B cell (primary cell): ENCODE measurements around the gene WEE1. TPM values are rescaled to one million over a fixed set of nuclear protein-coding genes. Genes with fewer than 3 reads are reported as not detected.

ENCODE experiments used
- ATAC-seq: fragments of 200-7000 bp; cut with Tn5 transposase; one replicate; pipeline ENCODE4 v1.10.0; 2021; ENCODE audit warnings: low read depth, mild to moderate bottlenecking, moderate number of reproducible peaks, moderate library complexity
- CTCF ChIA-PET: fragments of 350-600 bp; sonication (Branson Sonifier 250); formaldehyde crosslinking; loops from one replicate; lab custom pipeline; 2021; ENCODE audit warnings: antibody characterized with exemption, inconsistent platforms; lab: Charles Lee
- POLR2A ChIA-PET: fragments of 350-600 bp; sonication (Branson Sonifier 250); formaldehyde crosslinking; loops from one replicate; lab custom pipeline; 2021; ENCODE audit warnings: antibody characterized with exemption; lab: Charles Lee
- DNase-seq: peaks from one replicate; pipeline ENCODE4 v3.0.0; 2013
- H2AFZ ChIP-seq: 2 replicates; pipeline ENCODE4 v1.6.1; 2012; ENCODE audit warnings: mild to moderate bottlenecking, low read depth, low read length; ENCODE audit not compliant: insufficient read depth, poor library complexity, severe bottlenecking
- H3K27ac ChIP-seq, 2 donors: 1 replicate in 1 of 2; 2 replicates in 1 of 2; pipeline ENCODE4 v1.5.1; 2012 to 2013; ENCODE audit warnings: low read length in 2 of 2, mild to moderate bottlenecking in 2 of 2, moderate library complexity in 1 of 2
- H3K27me3 ChIP-seq, 4 experiments: fragments of 200-600 bp in 1 of 4; sonication (generic) in 1 of 4; replicated peaks in 1 of 4; 1 replicate in 2 of 4; 2 replicates in 2 of 4; pipeline versions ENCODE4 v1.6.1 to v1.7.0; 2013 to 2016; ENCODE audit warnings: low read length in 3 of 4, mild to moderate bottlenecking in 2 of 4, mixed read lengths in 1 of 4, moderate library complexity in 1 of 4; ENCODE audit not compliant: insufficient read depth in 4 of 4, control insufficient read depth in 3 of 4; ENCODE audit errors: control extremely low read depth in 1 of 4
- H3K36me3 ChIP-seq, 2 experiments: replicated peaks in 1 of 2; 1 replicate in 1 of 2; 2 replicates in 1 of 2; pipeline versions ENCODE4 v1.6.1 to v1.7.1; 2013; ENCODE audit warnings: low read length in 1 of 2; ENCODE audit not compliant: insufficient read depth in 2 of 2, control insufficient read depth in 1 of 2; ENCODE audit errors: control extremely low read depth in 1 of 2, extremely low read depth in 1 of 2
- H3K4me1 ChIP-seq, 2 donors: fragments of 200-600 bp in 1 of 2; sonication (generic) in 1 of 2; 1 replicate in 1 of 2; 2 replicates in 1 of 2; pipeline versions ENCODE4 v1.5.1 to v1.6.1; 2013 to 2017; ENCODE audit warnings: low read length in 2 of 2; ENCODE audit not compliant: control insufficient read depth in 2 of 2, insufficient read depth in 2 of 2
- H3K4me2 ChIP-seq: replicated peaks from 2 replicates; pipeline ENCODE3; 2012; ENCODE audit warnings: mild to moderate bottlenecking, low read depth, low read length; ENCODE audit not compliant: poor library complexity, severe bottlenecking
- H3K4me3 ChIP-seq, 5 experiments: fragments of 200-600 bp in 1 of 5; sonication (generic) in 1 of 5; 1 replicate in 3 of 5; 2 replicates in 2 of 5; pipeline versions ENCODE4 v1.5.1 to v1.7.0; 2011 to 2016; ENCODE audit warnings: low read length in 4 of 5, mild to moderate bottlenecking in 4 of 5, low read depth in 2 of 5, control low read depth in 1 of 5, moderate library complexity in 1 of 5; ENCODE audit not compliant: insufficient read depth in 1 of 5; ENCODE audit errors: control extremely low read depth in 1 of 5, extremely low read depth in 1 of 5
- H3K79me2 ChIP-seq: fragments of 200-600 bp; sonication (generic); one replicate; pipeline ENCODE4 v1.6.0; 2016; ENCODE audit warnings: low read length; ENCODE audit not compliant: control insufficient read depth, insufficient read depth
- H3K9ac ChIP-seq: fragments of 200-600 bp; sonication (generic); 2 replicates; pipeline ENCODE4 v1.6.1; 2017; ENCODE audit warnings: mild to moderate bottlenecking, low read length, moderate library complexity
- H3K9me3 ChIP-seq, 3 donors: one replicate each; pipeline versions ENCODE4 v1.6.1 to v1.7.1; 2013; ENCODE audit warnings: low read length in 2 of 3; ENCODE audit not compliant: control insufficient read depth in 2 of 3, insufficient read depth in 1 of 3; ENCODE audit errors: control extremely low read depth in 1 of 3
- H4K20me1 ChIP-seq: 2 replicates; pipeline ENCODE4 v1.6.0; 2012; ENCODE audit warnings: mild to moderate bottlenecking, low read length; ENCODE audit not compliant: insufficient read depth, control insufficient read depth, poor library complexity, severe bottlenecking
- H3K27ac Mint-ChIP-seq: one replicate; pipeline ENCODE4 v1.8.0; 2021; ENCODE audit warnings: mixed read lengths
- H3K27me3 Mint-ChIP-seq: one replicate; pipeline ENCODE4 v1.8.0; 2021; ENCODE audit warnings: mixed read lengths
- H3K4me1 Mint-ChIP-seq: one replicate; pipeline ENCODE4 v1.8.0; 2021; ENCODE audit warnings: mixed read lengths
- H3K4me3 Mint-ChIP-seq: one replicate; pipeline ENCODE4 v1.8.0; 2021; ENCODE audit warnings: mixed read lengths
- H3K9me3 Mint-ChIP-seq: one replicate; pipeline ENCODE4 v1.8.0; 2022; ENCODE audit warnings: mixed read lengths; ENCODE audit not compliant: insufficient read depth
- EZH2 ChIP-seq: IDR thresholded peaks from 2 replicates; pipeline ENCODE4 v1.6.1; 2012; ENCODE audit warnings: borderline replicate concordance, low read depth, mild to moderate bottlenecking, moderate library complexity, low read length; ENCODE audit not compliant: insufficient read depth, poor library complexity, severe bottlenecking
- WGBS: methylation state at CpG from one replicate; pipeline ENCODE4 v1.1.5; 2013; ENCODE audit warnings: missing lambda C conversion rate; ENCODE audit not compliant: insufficient coverage; 5-methylcytosine and 5-hydroxymethylcytosine counted together
- intact Hi-C: fragments of 100-400 bp; cut with micrococcal nuclease; formaldehyde crosslinking; loops from one replicate; pipeline ENCODE4 v1.10.0; 2022
- polyA plus RNA-seq: library from polyadenylated mRNA; depleted of rRNA; stranded (reverse); fragments of >200 nt; gene quantifications from 2 replicates; pipeline ENCODE4 v1.2.3, GENCODE V29; 2012
- total RNA-seq, 2 donors: library from RNA; stranded (reverse); fragments of 120-200 nt in 1 of 2; gene quantifications; 1 replicate in 1 of 2; 2 replicates in 1 of 2; pipeline versions ENCODE4 v1.2.3 to v1.2.4, GENCODE V29; 2013 to 2022
- TF ChIP-seq, protein P1 (sequence below): fragments of 200-600 bp; IDR thresholded peaks from one replicate; pipeline ENCODE4 v1.8.0; 2022; ENCODE audit warnings: antibody characterized with exemption, mild to moderate bottlenecking

WEE1 gene
- total and polyA plus RNA-seq, 2 donors (not counting 1 experiment from before 2014, with no cell fraction given), result 14.7 to 31.3 TPM

DNA sequence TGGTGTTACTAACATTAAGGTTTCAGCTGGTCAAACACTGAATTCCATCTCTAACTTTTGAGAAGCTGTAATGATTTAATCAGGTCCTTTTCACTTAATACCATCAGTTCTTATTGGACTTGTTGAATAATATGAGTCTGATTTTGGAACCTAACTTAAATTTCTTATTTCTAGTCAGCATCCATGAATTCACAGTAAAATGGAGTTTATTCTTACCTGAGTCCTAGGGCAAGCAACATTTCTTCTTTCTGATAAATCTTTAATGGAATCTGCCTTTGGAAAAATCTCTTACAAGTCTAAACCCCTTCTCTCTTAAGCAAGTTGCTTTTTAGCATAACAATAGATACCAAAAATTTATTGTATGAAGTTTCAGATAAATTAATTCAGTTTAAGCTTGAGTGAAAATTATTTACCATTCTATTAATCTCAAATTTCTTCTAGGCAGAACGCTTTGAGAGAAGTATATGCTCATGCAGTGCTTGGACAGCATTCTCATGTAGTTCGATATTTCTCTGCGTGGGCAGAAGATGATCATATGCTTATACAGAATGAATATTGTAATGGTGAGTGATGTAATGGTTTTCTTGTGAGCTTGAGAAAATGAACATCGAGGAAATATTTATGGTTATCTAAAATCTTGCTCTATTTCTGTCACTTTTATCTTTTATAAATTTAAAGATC is 3.4 kb downstream of the WEE1 start:
- ChIA-PET CTCF (interaction anchor here (0.8 to 5.7 kb wide), 15 partner anchors 11 to 500 kb away, joined by 3 to 55 read pairs (median 7); no protein-coding TSS in a partner anchor), POLR2A (interaction anchor here (0.9 to 1.2 kb wide), 3 partner anchors 24 to 98 kb away, joined by 3 to 8 read pairs (median 5); no protein-coding TSS in a partner anchor)
- no peak for TF ChIP-seq EZH2
- TF ChIP-seq, protein P1, sequence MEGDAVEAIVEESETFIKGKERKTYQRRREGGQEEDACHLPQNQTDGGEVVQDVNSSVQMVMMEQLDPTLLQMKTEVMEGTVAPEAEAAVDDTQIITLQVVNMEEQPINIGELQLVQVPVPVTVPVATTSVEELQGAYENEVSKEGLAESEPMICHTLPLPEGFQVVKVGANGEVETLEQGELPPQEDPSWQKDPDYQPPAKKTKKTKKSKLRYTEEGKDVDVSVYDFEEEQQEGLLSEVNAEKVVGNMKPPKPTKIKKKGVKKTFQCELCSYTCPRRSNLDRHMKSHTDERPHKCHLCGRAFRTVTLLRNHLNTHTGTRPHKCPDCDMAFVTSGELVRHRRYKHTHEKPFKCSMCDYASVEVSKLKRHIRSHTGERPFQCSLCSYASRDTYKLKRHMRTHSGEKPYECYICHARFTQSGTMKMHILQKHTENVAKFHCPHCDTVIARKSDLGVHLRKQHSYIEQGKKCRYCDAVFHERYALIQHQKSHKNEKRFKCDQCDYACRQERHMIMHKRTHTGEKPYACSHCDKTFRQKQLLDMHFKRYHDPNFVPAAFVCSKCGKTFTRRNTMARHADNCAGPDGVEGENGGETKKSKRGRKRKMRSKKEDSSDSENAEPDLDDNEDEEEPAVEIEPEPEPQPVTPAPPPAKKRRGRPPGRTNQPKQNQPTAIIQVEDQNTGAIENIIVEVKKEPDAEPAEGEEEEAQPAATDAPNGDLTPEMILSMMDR, result no peak
- no peak overlapping the region for H2AFZ ChIP-seq
- H3K27ac Mint-ChIP-seq, result peak overlapping the region; percentile 68
- H3K79me2 ChIP-seq, result peaks cover 44% of the 10 kb centered on the region
- peak overlapping the region in 3 of 5 experiments; percentile 27 to 92 (median 90) for H3K4me3 ChIP-seq
- intact Hi-C loops, result loop anchor here (5.0 to 10.0 kb wide), 2 partner anchors 160 to 728 kb away; partner anchors contain the start of gene ADM
- H3K4me2 ChIP-seq, result peak overlapping the region; percentile 93
- no peaks in the 10 kb centered on the region for H4K20me1 ChIP-seq
- no peaks in the 10 kb centered on the region for H3K27me3 ChIP-seq
- H3K36me3 ChIP-seq, result peaks cover 4 to 21% of the 10 kb centered on the region in 2 experiments
- no peak for DNase-seq
- H3K4me1 ChIP-seq, result peaks cover 17 to 22% of the 10 kb centered on the region in 2 donors
- no peak for ATAC-seq
- H3K27me3 Mint-ChIP-seq, result no peaks in the 10 kb centered on the region
- no peaks in the 10 kb centered on the region for H3K9me3 Mint-ChIP-seq
- no peaks in the 10 kb centered on the region for H3K9me3 ChIP-seq
- peaks cover 41% of the 10 kb centered on the region for H3K4me1 Mint-ChIP-seq
- H3K9ac ChIP-seq, result peak overlapping the region; percentile 86
- peak overlapping the region; percentile 34 to 67 for H3K27ac ChIP-seq
- H3K4me3 Mint-ChIP-seq, result peak overlapping the region; percentile 97
- WGBS, result 100% methylated on average over 2 of the region's 4 CpGs

DNA sequence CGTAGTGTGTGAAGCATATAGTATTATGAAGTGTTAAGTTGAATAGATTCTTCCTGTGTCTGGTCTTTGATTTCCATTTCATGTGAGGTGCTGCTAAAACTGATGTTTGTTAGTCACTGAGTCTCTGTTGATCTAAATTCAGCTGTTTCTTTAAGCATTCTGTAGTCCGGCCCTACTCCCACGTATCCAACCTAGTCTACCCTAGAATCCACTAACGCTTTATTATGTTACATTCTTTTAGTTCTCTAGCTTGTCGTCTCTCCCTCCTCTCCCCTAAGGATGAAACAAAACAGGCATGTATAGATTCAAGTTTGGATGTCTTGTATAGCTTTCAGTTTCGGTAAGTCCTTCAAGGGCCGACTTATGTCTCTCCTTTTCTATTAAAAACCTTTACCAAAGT is 4.1 kb downstream of the WEE1 start:
- H3K27ac Mint-ChIP-seq, result peak overlapping the region; percentile 80
- H3K36me3 ChIP-seq, result peaks cover 8 to 26% of the 10 kb centered on the region in 2 experiments
- peaks cover 37% of the 10 kb centered on the region for H3K4me1 Mint-ChIP-seq
- H3K4me1 ChIP-seq, result peaks cover 14 to 16% of the 10 kb centered on the region in 2 donors
- no peaks in the 10 kb centered on the region for H3K27me3 ChIP-seq
- WGBS, result no CpG with 5 or more reads among the region's 7 CpGs
- H3K27ac ChIP-seq, result peak overlapping the region; percentile 34 to 67
- peaks cover 44% of the 10 kb centered on the region for H3K79me2 ChIP-seq
- H2AFZ ChIP-seq, result peak overlapping the region; percentile 11
- H3K4me2 ChIP-seq, result peak overlapping the region; percentile 93
- intact Hi-C loops, result loop anchor here (5.0 to 10.0 kb wide), 2 partner anchors 160 to 727 kb away; partner anchors contain the start of gene ADM
- ChIA-PET CTCF (interaction anchor here (0.8 to 5.7 kb wide), 11 partner anchors 10 to 499 kb away, joined by 3 to 55 read pairs (median 7); no protein-coding TSS in a partner anchor), POLR2A (interaction anchor here (0.8 to 1.2 kb wide), 2 partner anchors 36 to 149 kb away, joined by 4 to 5 read pairs; no protein-coding TSS in a partner anchor)
- peak; percentile 30 for DNase-seq
- no peaks in the 10 kb centered on the region for H4K20me1 ChIP-seq
- peak overlapping the region in 3 of 5 experiments; percentile 0 to 27 (median 10) for H3K4me3 ChIP-seq
- H3K27me3 Mint-ChIP-seq, result no peaks in the 10 kb centered on the region
- no peak for ATAC-seq
- peak overlapping the region; percentile 86 for H3K9ac ChIP-seq
- H3K4me3 Mint-ChIP-seq, result peak overlapping the region; percentile 77
- TF ChIP-seq, protein P1, result no peak
- TF ChIP-seq EZH2, result no peak
- no peaks in the 10 kb centered on the region for H3K9me3 Mint-ChIP-seq
- no peaks in the 10 kb centered on the region for H3K9me3 ChIP-seq
